ENCODE results near the gene ALDOA. TPM values are rescaled to one million over a fixed set of nuclear protein-coding genes. Genes with fewer than 3 reads are reported as not detected.
A peak's percentile ranks its signal among the peaks of the same experiment; 100 is the strongest.

ALDOA gene
- total and polyA plus RNA-seq, 10 of the 15 experiments (the other 5 are each of a cell fraction or from before 2014, with no cell fraction given), result 218 to 2,339 (median 1,095) TPM

DNA sequence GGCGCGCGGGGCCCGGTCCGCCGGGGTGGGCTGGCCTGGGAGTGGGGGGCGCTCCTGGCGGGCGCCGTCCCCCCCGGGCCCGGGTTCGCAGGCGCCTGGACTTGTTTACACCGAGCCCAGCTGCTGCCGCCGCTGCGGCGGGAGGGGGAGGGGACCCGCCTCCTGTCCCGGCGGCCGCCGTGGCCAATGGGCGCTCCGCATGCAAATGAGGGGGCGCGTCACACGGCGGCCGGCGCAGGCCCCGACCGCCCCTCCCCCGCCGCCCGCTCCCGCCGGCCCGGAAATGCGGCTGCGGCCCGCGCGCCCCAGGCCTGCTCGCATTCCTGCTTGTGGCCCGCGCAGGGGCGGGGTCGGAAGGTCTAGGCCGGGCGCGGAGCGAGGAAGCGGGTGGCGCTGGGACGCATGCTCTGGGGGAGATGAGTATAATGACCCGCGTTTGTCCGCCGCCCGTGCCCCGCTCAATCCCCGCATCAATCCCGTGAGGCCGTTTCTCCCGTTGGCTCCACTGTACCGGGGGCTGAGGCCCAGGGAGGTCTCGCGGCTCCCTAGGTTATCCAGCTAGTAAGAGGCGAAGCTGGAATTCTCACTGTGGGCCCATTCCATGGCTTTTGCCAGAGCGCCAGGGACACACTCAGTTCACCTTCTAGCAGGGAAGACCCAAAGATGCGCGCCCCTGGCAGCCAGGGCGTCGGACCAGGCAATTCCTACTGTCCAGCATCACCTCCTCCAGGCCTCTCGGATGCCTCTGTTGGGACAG, 30.7 kb downstream of the ALDOA start, which contains the start of gene YPEL3:
Gene YPEL3, minus strand, starts transcription at position 109 of the 757 bp plus-strand sequence. CDS start 731 bp downstream, outside the sequence.
- H3K36me3 ChIP-seq (ENCODE audit: control insufficient read depth in 2 of 2, insufficient read depth in 2 of 2, low read length in 1 of 2), result no peaks in the 10 kb centered on the region; a peak in 1 of 4 replicates
- ChIA-PET RAD21 (ENCODE audit: unreplicated experiment) (no interaction called here), SMC1A (ENCODE audit: uncharacterized antibody, unreplicated experiment) (no interaction called here), CTCF (interaction anchor here (0.7 to 1.2 kb wide), 3 partner anchors 16 to 41 kb away, joined by 3 read pairs; no protein-coding TSS in a partner anchor), POLR2A (interaction anchor here (1.0 to 5.3 kb wide), 3 partner anchors 20 to 88 kb away, joined by 4 to 59 read pairs (median 5); partner anchors contain the start of genes ALDOA and CORO1A)
- DNase-seq (ENCODE audit: low read depth, low spot score) (peak; percentile 35), ATAC-seq (peak; percentile 34), FAIRE-seq (no peak)
- H4K20me1 ChIP-seq (ENCODE audit: control insufficient read depth, insufficient read depth), result no peaks in the 10 kb centered on the region
- H2AFZ ChIP-seq (ENCODE audit: control insufficient read depth, low read depth, low read length), result peak within 1 kb of the TSS; percentile 76
- H3K9me3 ChIP-seq (replicated peaks; ENCODE audit: control insufficient read depth, insufficient read depth, low read length), result peaks cover 15% of the 10 kb centered on the region
- TSS peak; percentile 87 for BruUV-seq (replicated peaks)
- no peaks in the 10 kb centered on the region for H3K27me3 ChIP-seq (replicated peaks in 1 of 2; ENCODE audit: control insufficient read depth in 2 of 2, insufficient read depth in 2 of 2, low read length in 1 of 2)
- 17% methylated on average over 62 of the region's 77 CpGs for WGBS (ENCODE audit: insufficient coverage, insufficient replicate concordance, low lambda C conversion rate, missing lambda C conversion rate)
- H3K4me1 ChIP-seq (ENCODE audit: control insufficient read depth, insufficient read depth, low read length), result peaks cover 26% of the 10 kb centered on the region
- intact Hi-C loops (cut with micrococcal nuclease; ENCODE audit: unreplicated experiment) (loop anchor here (10.0 kb wide), 1 partner anchor 259 kb away; the partner anchor contains the start of gene CD2BP2), in situ Hi-C loops (cut with MboI) (loop anchor here (25.0 kb wide), 1 partner anchor 1791 kb away; no protein-coding TSS in a partner anchor)
- peak within 1 kb of the TSS; percentile 57 for H3K9ac ChIP-seq (ENCODE audit: control insufficient read depth, insufficient read depth, low read length)
- peak within 1 kb of the TSS; percentile 78 for H3K4me3 ChIP-seq
- H3K27ac ChIP-seq (ENCODE audit: control insufficient read depth, insufficient read depth), result peak within 1 kb of the TSS; percentile 77
- H3K4me2 ChIP-seq (ENCODE audit: control insufficient read depth, insufficient read depth), result peak within 1 kb of the TSS; percentile 68
- H3K79me2 ChIP-seq (ENCODE audit: control insufficient read depth, insufficient read depth, low read length), result peaks cover 2% of the 10 kb centered on the region; the same call in 1 of the 2 replicates
- peak; percentile 52; the same call in 1 of the 2 replicates for TF ChIP-seq DPF2 (IDR thresholded peaks at IDR 0.05)
- peak; percentile 77 for TF ChIP-seq TCF3 (IDR thresholded peaks at IDR 0.05; ENCODE audit: borderline replicate concordance, insufficient read depth, low read depth, low read length)
- TF ChIP-seq, protein P1, sequence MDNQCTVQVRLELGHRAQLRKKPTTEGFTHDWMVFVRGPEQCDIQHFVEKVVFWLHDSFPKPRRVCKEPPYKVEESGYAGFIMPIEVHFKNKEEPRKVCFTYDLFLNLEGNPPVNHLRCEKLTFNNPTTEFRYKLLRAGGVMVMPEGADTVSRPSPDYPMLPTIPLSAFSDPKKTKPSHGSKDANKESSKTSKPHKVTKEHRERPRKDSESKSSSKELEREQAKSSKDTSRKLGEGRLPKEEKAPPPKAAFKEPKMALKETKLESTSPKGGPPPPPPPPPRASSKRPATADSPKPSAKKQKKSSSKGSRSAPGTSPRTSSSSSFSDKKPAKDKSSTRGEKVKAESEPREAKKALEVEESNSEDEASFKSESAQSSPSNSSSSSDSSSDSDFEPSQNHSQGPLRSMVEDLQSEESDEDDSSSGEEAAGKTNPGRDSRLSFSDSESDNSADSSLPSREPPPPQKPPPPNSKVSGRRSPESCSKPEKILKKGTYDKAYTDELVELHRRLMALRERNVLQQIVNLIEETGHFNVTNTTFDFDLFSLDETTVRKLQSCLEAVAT (IDR thresholded peaks at IDR 0.05), result peak; percentile 97
- peak; percentile 20 for TF ChIP-seq SP1 (IDR thresholded peaks at IDR 0.05; ENCODE audit: low read depth, low read length)
- TF ChIP-seq SUPT20H (IDR thresholded peaks at IDR 0.05; ENCODE audit: borderline replicate concordance, control insufficient read depth, low read depth, low read length), result no peak
- TF ChIP-seq SREBF1 (IDR thresholded peaks at IDR 0.05; ENCODE audit: low read length), result no peak
- TF ChIP-seq, protein P2, sequence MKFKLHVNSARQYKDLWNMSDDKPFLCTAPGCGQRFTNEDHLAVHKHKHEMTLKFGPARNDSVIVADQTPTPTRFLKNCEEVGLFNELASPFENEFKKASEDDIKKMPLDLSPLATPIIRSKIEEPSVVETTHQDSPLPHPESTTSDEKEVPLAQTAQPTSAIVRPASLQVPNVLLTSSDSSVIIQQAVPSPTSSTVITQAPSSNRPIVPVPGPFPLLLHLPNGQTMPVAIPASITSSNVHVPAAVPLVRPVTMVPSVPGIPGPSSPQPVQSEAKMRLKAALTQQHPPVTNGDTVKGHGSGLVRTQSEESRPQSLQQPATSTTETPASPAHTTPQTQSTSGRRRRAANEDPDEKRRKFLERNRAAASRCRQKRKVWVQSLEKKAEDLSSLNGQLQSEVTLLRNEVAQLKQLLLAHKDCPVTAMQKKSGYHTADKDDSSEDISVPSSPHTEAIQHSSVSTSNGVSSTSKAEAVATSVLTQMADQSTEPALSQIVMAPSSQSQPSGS (IDR thresholded peaks at IDR 0.05; ENCODE audit: low read length), result no peak
- TF ChIP-seq BHLHE40 (IDR thresholded peaks at IDR 0.05; ENCODE audit: borderline replicate concordance in 1 of 2, low read depth in 2 of 2, low read length in 1 of 2), result peak; percentile 31 to 66; a peak in 2 of 4 replicates
- peak; percentile 31 to 33; a peak in 2 of 4 replicates for TF ChIP-seq IKZF2 (IDR thresholded peaks at IDR 0.05)
- TF ChIP-seq, protein P3, sequence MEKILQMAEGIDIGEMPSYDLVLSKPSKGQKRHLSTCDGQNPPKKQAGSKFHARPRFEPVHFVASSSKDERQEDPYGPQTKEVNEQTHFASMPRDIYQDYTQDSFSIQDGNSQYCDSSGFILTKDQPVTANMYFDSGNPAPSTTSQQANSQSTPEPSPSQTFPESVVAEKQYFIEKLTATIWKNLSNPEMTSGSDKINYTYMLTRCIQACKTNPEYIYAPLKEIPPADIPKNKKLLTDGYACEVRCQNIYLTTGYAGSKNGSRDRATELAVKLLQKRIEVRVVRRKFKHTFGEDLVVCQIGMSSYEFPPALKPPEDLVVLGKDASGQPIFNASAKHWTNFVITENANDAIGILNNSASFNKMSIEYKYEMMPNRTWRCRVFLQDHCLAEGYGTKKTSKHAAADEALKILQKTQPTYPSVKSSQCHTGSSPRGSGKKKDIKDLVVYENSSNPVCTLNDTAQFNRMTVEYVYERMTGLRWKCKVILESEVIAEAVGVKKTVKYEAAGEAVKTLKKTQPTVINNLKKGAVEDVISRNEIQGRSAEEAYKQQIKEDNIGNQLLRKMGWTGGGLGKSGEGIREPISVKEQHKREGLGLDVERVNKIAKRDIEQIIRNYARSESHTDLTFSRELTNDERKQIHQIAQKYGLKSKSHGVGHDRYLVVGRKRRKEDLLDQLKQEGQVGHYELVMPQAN (conservative IDR thresholded peaks at IDR 0.05), result peak; percentile 82
- peak; percentile 86 for TF ChIP-seq POLR2A (IDR thresholded peaks at IDR 0.05; ENCODE audit: low read depth, low read length)
- 0 out of 2 replicates have a peak, but pooled peaks have one; percentile 11 for TF ChIP-seq RUNX3 (IDR thresholded peaks at IDR 0.05; ENCODE audit: low read length)
- peak; percentile 77 for TF ChIP-seq IKZF1 (conservative IDR thresholded peaks at IDR 0.05)
- no peak for TF ChIP-seq ZNF24 (IDR thresholded peaks at IDR 0.05)
- TF ChIP-seq, protein P4, sequence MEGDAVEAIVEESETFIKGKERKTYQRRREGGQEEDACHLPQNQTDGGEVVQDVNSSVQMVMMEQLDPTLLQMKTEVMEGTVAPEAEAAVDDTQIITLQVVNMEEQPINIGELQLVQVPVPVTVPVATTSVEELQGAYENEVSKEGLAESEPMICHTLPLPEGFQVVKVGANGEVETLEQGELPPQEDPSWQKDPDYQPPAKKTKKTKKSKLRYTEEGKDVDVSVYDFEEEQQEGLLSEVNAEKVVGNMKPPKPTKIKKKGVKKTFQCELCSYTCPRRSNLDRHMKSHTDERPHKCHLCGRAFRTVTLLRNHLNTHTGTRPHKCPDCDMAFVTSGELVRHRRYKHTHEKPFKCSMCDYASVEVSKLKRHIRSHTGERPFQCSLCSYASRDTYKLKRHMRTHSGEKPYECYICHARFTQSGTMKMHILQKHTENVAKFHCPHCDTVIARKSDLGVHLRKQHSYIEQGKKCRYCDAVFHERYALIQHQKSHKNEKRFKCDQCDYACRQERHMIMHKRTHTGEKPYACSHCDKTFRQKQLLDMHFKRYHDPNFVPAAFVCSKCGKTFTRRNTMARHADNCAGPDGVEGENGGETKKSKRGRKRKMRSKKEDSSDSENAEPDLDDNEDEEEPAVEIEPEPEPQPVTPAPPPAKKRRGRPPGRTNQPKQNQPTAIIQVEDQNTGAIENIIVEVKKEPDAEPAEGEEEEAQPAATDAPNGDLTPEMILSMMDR (IDR thresholded peaks at IDR 0.05 in 2 of 3, conservative IDR thresholded peaks at IDR 0.05 in 1 of 3; ENCODE audit: control insufficient read depth in 2 of 3, extremely low read depth in 1 of 3, insufficient read depth in 1 of 3, low read depth in 3 of 3, low read length in 3 of 3), result no peak

Data from GM12878 (cell line).